ENCODE measurements around the gene AAMDC.
A peak's percentile ranks its signal among the peaks of the same experiment; 100 is the strongest.

AAMDC gene

DNA sequence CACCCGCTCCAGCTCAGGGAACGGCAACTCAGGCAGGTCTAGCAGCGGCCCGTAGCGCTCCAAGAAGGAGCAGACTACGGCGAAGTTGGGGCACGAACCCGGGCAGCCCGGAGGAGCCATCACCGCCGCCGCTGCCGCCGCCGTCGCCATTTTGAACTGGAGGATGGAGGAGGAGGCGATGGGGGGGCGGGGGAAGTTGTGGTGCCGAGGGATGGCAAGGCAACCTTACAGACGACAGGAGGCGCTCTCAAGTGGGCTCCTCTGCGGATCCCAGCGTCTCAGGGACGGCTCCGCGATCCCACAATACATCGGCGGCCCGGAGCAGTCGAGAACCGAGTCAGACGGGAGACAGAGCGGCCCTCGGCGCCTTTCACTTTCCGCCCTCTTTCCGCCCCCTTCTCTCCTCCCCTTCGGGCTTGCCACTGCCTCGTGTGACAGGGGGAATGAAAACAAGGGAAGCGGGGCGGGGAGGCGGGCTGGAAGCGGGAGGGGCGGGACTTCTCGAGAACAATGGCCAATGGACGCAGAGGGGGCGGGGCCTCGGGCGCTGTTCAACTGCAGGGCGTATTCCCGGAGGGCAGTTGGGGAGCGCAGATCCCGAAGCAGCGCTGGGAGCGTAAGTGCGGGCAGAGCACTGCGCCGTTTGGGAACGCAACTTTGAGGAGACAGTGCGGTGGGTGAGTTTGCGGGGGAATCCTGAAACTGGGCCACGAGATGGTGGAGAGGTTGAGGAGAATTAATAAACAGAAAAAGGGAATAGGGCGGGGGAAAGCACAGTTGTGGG lies at the start of gene AAMDC, which contains the start of gene RSF1:
Gene AAMDC (plus strand): TSS at position 580 of the 784 bp plus-strand sequence. CDS start 21,353 bp downstream, outside the sequence.
Gene RSF1 (minus strand): TSS at position 158 of the 784 bp plus-strand sequence. CDS start 8 bp downstream, at position 150.
- in situ Hi-C loops (cut with HindIII; ENCODE audit: low pct_ligation_motif_present, low pct_unique_long_range_greater_than_20kb, low sequenced_read_pairs): no loop called here
- DNase-seq: peak; percentile 95

DNA sequence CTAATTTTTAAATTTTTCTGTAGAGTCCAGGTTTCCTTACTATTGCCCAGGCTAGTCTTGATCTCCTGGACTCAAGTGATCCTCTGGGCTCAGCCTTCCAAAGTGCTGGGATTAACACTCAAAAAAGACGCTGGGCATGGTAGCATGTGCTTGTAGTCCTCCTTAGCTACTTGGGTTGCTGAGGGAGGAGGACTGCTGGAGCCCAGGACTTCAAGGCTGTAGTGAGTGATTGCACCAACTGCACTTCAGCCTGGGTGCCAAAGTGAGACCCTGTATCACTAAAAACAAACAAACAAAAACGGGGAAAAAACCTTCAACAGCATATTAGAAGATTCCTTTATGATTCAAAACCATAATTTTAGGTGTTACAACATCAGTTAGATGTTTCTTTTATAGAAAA lies 45.0 kb upstream of the AAMDC start:
- in situ Hi-C loops (cut with HindIII; ENCODE audit: low pct_ligation_motif_present, low pct_unique_long_range_greater_than_20kb, low sequenced_read_pairs): no loop called here
- DNase-seq: no peak

DNA sequence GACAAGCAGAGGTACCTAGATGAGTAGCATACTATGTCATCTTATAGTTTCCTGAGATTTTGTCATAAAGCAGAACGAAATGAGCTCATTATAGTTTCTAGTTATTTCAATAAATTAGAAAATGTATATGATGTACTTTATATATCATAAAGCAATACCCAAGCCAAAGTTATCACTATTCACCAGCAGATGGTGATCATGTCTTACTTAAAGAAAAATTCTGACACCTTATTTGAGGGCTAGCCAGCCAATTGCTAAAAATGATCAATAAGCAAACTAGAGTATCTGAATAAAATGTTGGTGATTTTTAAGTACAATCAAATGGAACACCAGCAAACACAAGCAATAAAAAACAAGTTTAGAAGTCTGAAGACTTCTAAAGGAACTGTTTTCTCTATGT lies 44.5 kb upstream of the AAMDC start:
- in situ Hi-C loops (cut with HindIII; ENCODE audit: low pct_ligation_motif_present, low pct_unique_long_range_greater_than_20kb, low sequenced_read_pairs): no loop called here
- no peak for DNase-seq

DNA sequence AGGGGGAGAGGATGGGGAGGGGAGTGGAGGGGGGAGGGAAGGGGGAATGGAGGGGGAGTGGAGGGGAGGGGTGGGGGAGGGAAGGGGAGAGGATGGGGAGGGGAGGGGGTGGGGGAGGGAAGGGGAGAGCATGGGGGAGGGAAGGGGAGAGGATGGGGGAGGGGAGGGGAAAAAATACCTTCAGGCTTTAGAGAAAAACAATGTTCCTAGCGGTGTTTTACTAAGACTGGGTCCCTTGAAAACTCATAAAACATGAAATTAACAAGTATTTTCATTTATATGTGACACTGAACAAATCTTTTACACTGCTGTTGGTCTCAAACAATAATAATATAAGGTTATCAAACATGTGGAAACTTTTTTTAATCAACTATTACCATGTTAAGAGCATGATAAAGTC lies 42.8 kb upstream of the AAMDC start:
- DNase-seq: no peak
- in situ Hi-C loops (cut with HindIII; ENCODE audit: low pct_ligation_motif_present, low pct_unique_long_range_greater_than_20kb, low sequenced_read_pairs): no loop called here

DNA sequence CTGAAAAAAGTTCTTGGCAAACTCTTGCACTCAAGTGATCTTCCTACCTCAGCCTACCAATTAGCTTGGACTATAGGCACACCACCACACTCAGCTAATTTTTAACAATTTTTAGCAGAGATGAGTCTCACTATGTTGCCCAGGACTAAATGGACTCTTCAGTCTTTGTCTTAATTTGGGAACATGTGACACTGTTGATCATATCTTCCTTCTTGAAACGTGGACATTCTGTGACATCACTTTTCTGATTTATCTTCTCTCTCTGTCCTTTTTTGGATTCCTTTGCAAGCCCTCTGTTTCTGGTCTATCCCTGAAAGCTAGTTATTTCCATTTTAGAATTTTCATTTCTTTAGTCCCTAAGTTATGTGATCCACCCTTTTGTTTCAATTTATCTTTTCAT lies 42.4 kb upstream of the AAMDC start:
- no peak for DNase-seq
- in situ Hi-C loops (cut with HindIII; ENCODE audit: low pct_ligation_motif_present, low pct_unique_long_range_greater_than_20kb, low sequenced_read_pairs): no loop called here

DNA sequence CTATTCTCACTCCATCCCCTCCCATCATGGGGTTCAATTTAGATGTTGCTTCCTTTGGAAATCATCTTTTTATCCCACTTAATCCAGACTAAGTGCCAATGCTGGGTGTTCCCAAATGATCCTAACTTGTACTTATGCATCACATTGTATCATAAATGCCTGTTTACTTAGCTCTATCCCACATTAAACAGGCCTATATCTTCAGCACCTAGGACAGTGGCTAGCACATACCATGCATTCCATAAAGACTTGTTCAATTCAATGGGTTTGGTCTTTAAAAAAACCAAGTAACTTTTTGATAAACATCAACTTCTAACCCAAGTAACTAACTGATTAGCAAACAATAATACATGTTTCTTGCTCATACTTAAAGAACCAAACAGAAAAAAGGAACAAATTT lies 41.0 kb upstream of the AAMDC start:
- DNase-seq: peak; percentile 42
- in situ Hi-C loops (cut with HindIII; ENCODE audit: low pct_ligation_motif_present, low pct_unique_long_range_greater_than_20kb, low sequenced_read_pairs): no loop called here

DNA sequence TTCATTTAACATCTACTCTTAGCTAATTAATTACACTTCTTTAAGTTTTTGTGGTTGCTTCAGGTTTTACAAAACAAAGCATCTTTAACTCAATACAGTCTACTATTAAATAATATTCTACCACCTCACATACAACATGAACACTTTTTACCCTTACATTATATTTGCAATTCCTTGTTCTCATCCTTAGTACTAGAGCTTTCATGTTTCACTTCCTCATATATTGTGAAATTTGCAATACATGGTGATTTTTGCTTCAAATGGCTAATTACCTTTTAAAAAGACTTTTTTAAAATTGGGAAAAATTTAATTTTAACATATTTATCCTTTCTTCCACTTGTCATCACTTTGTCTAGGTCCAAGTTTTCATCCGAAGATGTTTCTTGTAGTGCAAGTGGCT lies 37.9 kb upstream of the AAMDC start:
- in situ Hi-C loops (cut with HindIII; ENCODE audit: low pct_ligation_motif_present, low pct_unique_long_range_greater_than_20kb, low sequenced_read_pairs): no loop called here

DNA sequence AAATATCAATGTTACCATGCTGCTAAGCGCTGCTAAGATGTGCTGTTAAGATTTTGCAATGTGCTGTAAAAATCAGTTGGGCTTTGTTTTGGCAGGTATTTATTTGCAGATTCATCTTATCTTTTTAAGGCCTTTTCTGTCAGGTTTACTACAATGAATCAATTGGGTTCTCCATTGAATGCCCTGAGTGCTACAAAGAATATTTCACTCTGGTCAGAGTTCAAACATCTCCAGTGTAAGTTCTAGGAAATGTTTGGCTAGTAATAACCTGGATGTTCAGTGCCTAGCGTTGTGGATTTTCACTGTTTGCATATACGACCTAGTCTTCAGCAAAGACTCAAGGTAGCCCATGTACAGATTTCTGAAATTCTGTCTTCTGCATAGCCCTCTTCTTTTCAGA lies 36.4 kb upstream of the AAMDC start:
- DNase-seq: no peak
- in situ Hi-C loops (cut with HindIII; ENCODE audit: low pct_ligation_motif_present, low pct_unique_long_range_greater_than_20kb, low sequenced_read_pairs): no loop called here

More for the DNA sequence above, 37.9 kb upstream of the AAMDC start:
- no peak for DNase-seq

DNA sequence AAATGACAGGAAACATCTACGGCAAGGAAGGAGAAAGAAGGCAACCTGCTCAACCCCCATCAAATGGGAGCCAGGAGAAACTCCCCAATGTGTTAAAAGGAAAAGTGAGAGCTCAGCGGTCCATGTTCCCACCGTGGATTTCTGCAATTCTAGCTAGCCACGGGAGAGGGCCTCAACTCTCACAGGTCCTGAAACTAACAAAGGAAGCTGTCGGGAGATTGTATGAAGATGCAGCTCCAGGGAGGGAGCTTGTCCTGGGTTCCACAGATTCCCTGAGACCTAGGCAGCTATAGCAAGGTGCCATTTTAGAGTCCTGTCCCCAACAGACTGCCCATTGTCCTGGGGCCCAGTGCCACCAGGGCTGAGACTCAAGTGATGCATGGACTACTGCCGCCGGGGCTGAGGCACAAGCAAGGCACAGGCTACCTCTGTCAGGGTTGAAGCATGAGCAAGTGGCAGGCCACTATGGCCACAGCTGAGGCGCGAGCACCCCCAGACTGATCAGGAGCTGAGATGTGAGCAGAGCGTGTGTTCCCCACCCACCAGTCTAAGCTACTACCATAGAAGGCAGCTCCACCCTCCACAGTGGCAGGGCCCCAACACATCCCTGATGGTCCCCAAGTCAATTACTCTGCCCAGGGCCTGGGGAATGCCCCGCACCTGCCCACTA lies 31.7 kb upstream of the AAMDC start:
- in situ Hi-C loops (cut with HindIII; ENCODE audit: low pct_ligation_motif_present, low pct_unique_long_range_greater_than_20kb, low sequenced_read_pairs): no loop called here
- DNase-seq: no peak

DNA sequence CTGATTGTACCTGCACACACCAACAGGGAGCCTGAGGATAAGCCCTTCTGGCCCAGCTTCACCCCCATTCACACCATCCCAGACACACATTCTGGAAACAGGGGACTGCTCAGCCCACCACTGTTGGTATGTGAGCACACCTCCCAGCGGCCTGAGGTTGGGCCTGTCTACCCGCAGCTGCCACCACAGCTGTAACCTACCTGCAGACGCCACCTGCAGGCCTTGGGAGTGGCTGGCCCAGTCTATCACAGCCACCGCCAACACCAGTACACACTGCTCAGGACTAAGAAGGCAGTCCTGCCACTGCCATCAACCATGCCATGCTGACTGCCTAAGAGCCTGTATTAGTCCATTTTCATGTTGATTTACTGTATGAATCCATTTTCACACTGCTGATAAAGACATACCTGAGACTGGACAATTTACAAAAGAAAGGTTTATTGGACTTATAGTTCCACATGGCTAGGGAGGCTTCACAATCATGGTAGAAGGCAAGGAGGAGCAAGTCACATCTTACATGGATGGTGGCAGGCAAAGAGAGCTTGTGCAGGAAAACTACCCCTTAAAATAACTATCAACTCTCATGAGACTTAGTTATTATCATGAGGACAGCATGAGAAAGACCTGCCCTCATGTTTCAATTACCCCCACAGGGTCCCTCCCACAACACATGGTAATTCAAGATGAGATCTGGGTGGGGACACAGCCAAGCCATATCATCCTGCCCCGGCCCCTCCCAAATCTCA lies 31.0 kb upstream of the AAMDC start:
- in situ Hi-C loops (cut with HindIII; ENCODE audit: low pct_ligation_motif_present, low pct_unique_long_range_greater_than_20kb, low sequenced_read_pairs): no loop called here
- no peak for DNase-seq

DNA sequence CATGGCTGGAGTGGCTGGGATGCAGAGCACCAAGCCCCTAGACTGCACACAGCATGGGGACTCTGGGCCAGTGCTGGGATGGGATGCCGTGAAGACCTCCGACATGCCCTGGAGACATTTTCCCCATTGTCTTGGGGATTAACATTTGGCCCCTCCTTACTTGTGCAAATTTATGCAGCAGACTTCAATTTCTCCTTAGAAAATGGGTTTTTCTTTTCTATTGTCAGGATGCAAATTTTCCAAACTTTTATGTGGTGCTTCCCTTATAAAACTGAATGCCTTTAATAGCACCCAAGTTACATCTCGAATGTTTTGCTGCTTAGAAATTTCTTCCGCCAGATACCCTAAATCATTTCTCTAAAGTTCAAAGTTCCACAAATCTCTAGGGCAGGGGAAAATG lies 29.6 kb upstream of the AAMDC start:
- in situ Hi-C loops (cut with HindIII; ENCODE audit: low pct_ligation_motif_present, low pct_unique_long_range_greater_than_20kb, low sequenced_read_pairs): no loop called here
- DNase-seq: no peak

DNA sequence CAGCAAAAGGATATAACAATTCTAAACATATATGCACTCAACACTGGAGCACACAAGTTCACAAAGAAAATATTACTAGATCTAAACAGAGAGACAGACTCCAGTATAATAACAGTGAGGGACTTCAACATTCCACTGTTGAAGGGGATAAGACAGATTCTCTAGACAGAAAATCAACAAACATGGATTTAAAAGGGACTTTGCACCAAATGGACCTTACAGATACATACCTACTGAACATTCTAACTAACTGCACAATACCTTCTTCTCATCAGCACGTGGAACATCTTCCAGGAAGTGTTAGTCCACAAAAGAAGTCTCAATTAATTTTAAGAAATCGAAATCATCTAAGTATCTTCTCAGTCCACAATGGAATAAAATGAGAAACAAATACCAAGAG lies 27.0 kb upstream of the AAMDC start:
- in situ Hi-C loops (cut with HindIII; ENCODE audit: low pct_ligation_motif_present, low pct_unique_long_range_greater_than_20kb, low sequenced_read_pairs): no loop called here
- no peak for DNase-seq

DNA sequence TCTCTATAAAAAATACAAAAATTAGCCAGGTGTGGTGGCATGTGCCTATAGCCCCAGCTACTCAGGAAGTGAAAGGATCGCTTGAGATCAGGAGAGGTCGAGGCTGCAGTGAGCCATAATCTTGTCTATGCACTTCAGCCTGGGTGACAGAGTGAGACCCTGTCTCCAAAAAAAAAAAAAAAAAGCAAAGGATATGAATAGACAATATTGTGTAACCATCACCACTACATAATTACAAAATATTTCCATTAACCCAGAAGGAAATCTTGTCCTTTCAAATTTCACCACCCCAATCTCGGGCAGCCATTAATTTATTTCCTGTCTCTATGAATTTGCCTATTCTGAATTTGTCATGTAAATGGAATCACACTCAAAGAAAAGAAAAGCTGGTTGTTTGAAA lies 21.6 kb upstream of the AAMDC start:
- DNase-seq: no peak

DNA sequence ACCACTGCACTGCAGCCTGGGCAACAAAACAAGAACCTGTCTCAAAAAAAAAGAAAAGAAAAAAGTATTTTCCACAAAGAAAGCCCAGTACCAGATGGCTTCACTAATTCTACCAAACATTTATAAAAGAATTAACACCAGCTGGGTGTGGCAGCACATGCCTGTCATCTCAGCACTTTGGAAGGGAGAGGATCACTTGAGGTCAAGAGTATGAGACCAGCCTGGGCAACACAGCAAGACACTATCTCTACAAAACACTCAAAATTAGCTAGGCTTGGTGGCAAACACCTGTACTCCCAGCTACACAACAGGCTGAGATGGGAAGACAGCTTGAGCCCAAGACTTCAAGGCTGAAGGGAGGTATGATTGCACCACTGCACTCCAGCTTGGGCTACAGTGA lies 20.5 kb upstream of the AAMDC start:
- no peak for DNase-seq
- in situ Hi-C loops (cut with HindIII; ENCODE audit: low pct_ligation_motif_present, low pct_unique_long_range_greater_than_20kb, low sequenced_read_pairs): no loop called here

More for the DNA sequence above, 21.6 kb upstream of the AAMDC start:
- in situ Hi-C loops (cut with HindIII; ENCODE audit: low pct_ligation_motif_present, low pct_unique_long_range_greater_than_20kb, low sequenced_read_pairs): no loop called here

DNA sequence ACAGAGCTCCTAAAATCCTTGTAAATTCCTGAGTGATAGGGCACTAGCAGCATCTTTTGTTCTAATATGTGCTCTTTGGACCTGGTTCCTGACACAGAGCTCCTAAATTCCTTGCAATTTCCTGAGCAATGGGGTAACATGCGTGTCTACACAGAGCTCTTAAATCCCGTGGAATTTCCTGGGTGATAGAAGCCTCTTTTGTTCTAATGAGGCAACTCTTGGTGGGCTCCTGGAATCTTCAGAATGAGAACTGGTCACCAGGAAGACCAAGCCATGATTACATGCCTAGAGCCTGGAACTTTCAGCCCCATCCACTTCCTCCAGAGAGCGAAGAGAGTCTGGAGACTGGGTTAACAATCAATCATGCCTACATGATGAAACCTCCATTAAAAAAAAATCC lies 19.5 kb upstream of the AAMDC start:
- DNase-seq: no peak
- in situ Hi-C loops (cut with HindIII; ENCODE audit: low pct_ligation_motif_present, low pct_unique_long_range_greater_than_20kb, low sequenced_read_pairs): no loop called here

DNA sequence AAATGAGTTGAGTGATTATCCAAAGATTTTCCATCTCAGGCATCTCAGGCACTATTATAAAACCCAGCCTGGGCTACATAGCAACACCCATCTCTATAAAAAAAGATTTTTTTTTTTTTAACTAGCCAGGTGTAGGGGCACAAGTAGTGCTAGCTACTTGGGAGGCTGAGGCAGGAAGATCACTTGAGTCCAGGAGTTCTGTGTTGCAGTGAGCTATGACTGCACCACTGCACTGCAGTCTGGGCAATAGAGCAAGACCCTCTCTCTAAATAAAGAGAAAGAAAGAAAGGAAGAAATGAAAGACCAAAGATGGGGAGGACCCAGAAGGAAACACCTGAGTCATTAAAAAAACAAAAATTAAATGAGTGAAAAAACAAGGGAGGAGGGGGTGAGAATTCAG lies 14.5 kb upstream of the AAMDC start:
- no peak for DNase-seq
- in situ Hi-C loops (cut with HindIII; ENCODE audit: low pct_ligation_motif_present, low pct_unique_long_range_greater_than_20kb, low sequenced_read_pairs): no loop called here

DNA sequence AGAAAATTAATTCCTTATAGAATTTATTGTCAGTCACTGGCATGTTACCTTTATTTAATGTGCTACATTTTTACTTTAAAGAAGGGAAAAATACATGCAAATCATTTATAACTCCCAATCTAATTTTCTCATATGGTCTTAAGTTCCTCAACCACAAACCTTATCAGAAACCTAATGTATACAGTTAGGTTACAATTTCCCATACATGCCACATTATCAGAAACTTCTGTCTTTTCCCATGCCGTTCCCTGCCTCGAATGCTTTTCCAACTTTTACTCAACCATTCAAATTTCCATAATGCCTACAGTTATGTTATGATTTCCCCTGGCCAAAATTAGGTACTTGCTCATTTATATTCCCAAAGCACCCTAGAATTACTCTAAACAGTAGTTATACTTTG lies 14.0 kb upstream of the AAMDC start:
- DNase-seq: no peak
- in situ Hi-C loops (cut with HindIII; ENCODE audit: low pct_ligation_motif_present, low pct_unique_long_range_greater_than_20kb, low sequenced_read_pairs): no loop called here

DNA sequence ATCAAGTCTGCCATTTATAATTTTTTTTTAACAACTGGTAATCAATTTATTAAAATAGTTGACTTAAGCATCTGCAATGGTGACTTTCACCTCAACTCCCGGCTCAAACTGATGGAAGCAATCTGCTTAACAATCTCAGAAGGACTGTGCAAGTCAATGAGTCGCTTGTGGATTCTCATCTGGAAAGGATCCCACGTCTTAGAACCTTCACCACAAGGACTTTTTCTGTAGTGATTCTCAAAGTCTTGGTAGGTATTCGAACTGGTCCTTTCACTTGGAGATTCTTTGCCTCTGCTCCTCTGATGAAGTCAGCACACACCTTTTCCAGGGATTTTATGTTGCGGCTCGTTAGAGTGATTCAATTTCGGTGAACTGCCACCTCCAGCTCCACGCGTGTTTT lies 7.7 kb upstream of the AAMDC start:
- in situ Hi-C loops (cut with HindIII; ENCODE audit: low pct_ligation_motif_present, low pct_unique_long_range_greater_than_20kb, low sequenced_read_pairs): no loop called here
- DNase-seq: no peak

DNA sequence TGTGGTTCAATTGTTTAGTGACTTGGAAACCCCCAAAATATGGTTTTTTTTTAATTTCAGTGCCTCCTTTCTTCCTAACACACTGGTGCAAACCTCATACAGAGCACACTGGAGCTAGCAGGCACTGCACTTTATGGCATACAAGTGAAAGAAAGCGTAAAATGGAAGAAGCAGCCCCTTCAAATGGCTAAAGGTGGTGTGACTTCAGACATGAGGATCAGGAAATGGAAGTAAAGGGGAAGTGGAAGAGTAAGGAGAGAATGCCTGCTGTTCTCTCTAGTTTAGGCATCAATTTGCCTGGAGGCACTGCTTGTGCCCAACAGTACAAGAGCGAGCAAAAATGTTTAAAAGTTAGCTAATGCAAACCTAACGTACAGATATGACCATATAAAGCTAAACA lies 6.1 kb upstream of the AAMDC start:
- in situ Hi-C loops (cut with HindIII; ENCODE audit: low pct_ligation_motif_present, low pct_unique_long_range_greater_than_20kb, low sequenced_read_pairs): no loop called here
- DNase-seq: no peak
